SK-N-SH (cell line): ENCODE measurements around the gene THBS2. TPM values are rescaled to one million over a fixed set of nuclear protein-coding genes. Genes with fewer than 3 reads are reported as not detected.

Source experiments
- CTCF ChIA-PET: fragments of 300-600, 350-600 bp; formaldehyde crosslinking; extraction: SDS; loops from one replicate; lab custom pipeline; 2021; lab: Yijun Ruan, JAX
- POLR2A ChIA-PET: fragments of 350-600 bp; sonication (Branson Sonifier 250); formaldehyde crosslinking; extraction: SDS; loops from one replicate; lab custom pipeline; 2020; ENCODE audit warnings: antibody characterized with exemption, inconsistent platforms; lab: Yijun Ruan, JAX
- DNase-seq: peaks from one replicate; pipeline ENCODE4 v3.0.0; 2012
- H2AFZ ChIP-seq: fragments of 200-600 bp; sonication (generic); 2 replicates; pipeline ENCODE4 v1.8.1; 2016; ENCODE audit warnings: antibody characterized with exemption, mild to moderate bottlenecking, low read depth
- H3F3A ChIP-seq: fragments of 200-600 bp; sonication (generic); replicated peaks from 2 replicates; pipeline ENCODE3; 2016; ENCODE audit warnings: antibody characterized with exemption, mild to moderate bottlenecking; ENCODE audit not compliant: insufficient read depth
- H3K27ac ChIP-seq, 2 experiments: fragments of 200-500 bp in 1 of 2; fragments of 200-600 bp in 1 of 2; sonication (Bioruptor generic) in 1 of 2; sonication (generic), shearing (Covaris generic) in 1 of 2; 2 replicates each; pipeline versions ENCODE4 v1.5.1 to v1.6.1; 2014 to 2016; ENCODE audit warnings: low read depth in 2 of 2, inconsistent platforms in 1 of 2, low read length in 1 of 2, mild to moderate bottlenecking in 1 of 2, mixed read lengths in 1 of 2
- H3K27me3 ChIP-seq: fragments of 200-600 bp; sonication (generic), shearing (Covaris generic); 2 replicates; pipeline ENCODE4 v1.6.1; 2016; ENCODE audit warnings: mixed run types; ENCODE audit not compliant: insufficient read depth
- H3K36me3 ChIP-seq, 2 experiments: fragments of 200-500 bp in 1 of 2; fragments of 200-600 bp in 1 of 2; sonication (Bioruptor generic) in 1 of 2; sonication (generic) in 1 of 2; replicated peaks in 1 of 2; 2 replicates each; pipeline versions ENCODE3 to v1.5.1; 2014 to 2016; ENCODE audit warnings: low read length in 1 of 2, mild to moderate bottlenecking in 1 of 2; ENCODE audit not compliant: insufficient read depth in 2 of 2, control insufficient read depth in 1 of 2
- H3K4me1 ChIP-seq, 2 experiments: fragments of 200-500 bp in 1 of 2; fragments of 200-600 bp in 1 of 2; sonication (Bioruptor generic) in 1 of 2; sonication (generic), shearing (Covaris generic) in 1 of 2; 2 replicates each; pipeline versions ENCODE4 v1.5.1 to v1.6.1; 2014 to 2016; ENCODE audit warnings: low read depth in 1 of 2, low read length in 1 of 2, mixed run types in 1 of 2; ENCODE audit not compliant: insufficient read depth in 2 of 2, control insufficient read depth in 1 of 2
- H3K4me2 ChIP-seq: fragments of 200-600 bp; sonication (generic), shearing (Covaris generic); 2 replicates; pipeline ENCODE4 v1.6.1; 2017; ENCODE audit warnings: mixed run types
- H3K4me3 ChIP-seq, 2 experiments: fragments of 200-500 bp in 1 of 2; fragments of 200-600 bp in 1 of 2; sonication (Bioruptor generic) in 1 of 2; sonication (generic), shearing (Covaris generic) in 1 of 2; 2 replicates each; pipeline versions ENCODE4 v1.5.1 to v1.8.1; 2014 to 2016; ENCODE audit warnings: low read depth in 2 of 2, inconsistent platforms in 1 of 2, low read length in 1 of 2, mild to moderate bottlenecking in 1 of 2, mixed read lengths in 1 of 2, moderate library complexity in 1 of 2
- H3K79me2 ChIP-seq: fragments of 200-600 bp; sonication (generic); 2 replicates; pipeline ENCODE4 v1.8.1; 2017; ENCODE audit warnings: mild to moderate bottlenecking; ENCODE audit not compliant: insufficient read depth
- H3K9ac ChIP-seq: fragments of 200-600 bp; sonication (generic); 2 replicates; pipeline ENCODE4 v1.6.1; 2017; ENCODE audit warnings: mixed run types
- H3K9me2 ChIP-seq: fragments of 200-600 bp; sonication (generic); 2 replicates; pipeline ENCODE4 v1.6.1; 2017; ENCODE audit warnings: mixed run types
- H3K9me3 ChIP-seq: fragments of 200-600 bp; sonication (generic); 2 replicates; pipeline ENCODE4 v1.6.1; 2017; ENCODE audit warnings: mixed run types, mild to moderate bottlenecking, moderate library complexity
- H4K20me1 ChIP-seq: fragments of 200-600 bp; sonication (generic); 2 replicates; pipeline ENCODE4 v1.6.1; 2017; ENCODE audit warnings: mild to moderate bottlenecking, mixed run types; ENCODE audit not compliant: insufficient read depth
- CHD2 ChIP-seq: fragments of 150-350 bp; IDR thresholded peaks from 2 replicates; pipeline ENCODE4 v1.6.1; 2018; ENCODE audit warnings: low read length; ENCODE audit not compliant: partially characterized antibody
- CTCF ChIP-seq: fragments of 200-600 bp; sonication (generic); IDR thresholded peaks from 2 replicates; pipeline ENCODE4 v1.6.1; 2017; ENCODE audit warnings: antibody characterized with exemption, mild to moderate bottlenecking, moderate library complexity
- ELF1 ChIP-seq: IDR thresholded peaks from 2 replicates; pipeline ENCODE4 v1.4.0; 2012
- EP300 ChIP-seq, 2 experiments: IDR thresholded peaks; 2 replicates each; pipeline versions ENCODE4 v1.4.0 to v1.6.1; 2012; ENCODE audit warnings: borderline replicate concordance in 1 of 2, low read depth in 1 of 2, low read length in 1 of 2
- EZH2phosphoT487 ChIP-seq: fragments of 200-600 bp; sonication (generic); IDR thresholded peaks from 2 replicates; pipeline ENCODE4 v1.6.1; 2017; ENCODE audit warnings: low read depth, mixed run types, mild to moderate bottlenecking, antibody characterized with exemption, moderate library complexity, borderline replicate concordance
- FOSL2 ChIP-seq: IDR thresholded peaks from 2 replicates; pipeline ENCODE4 v1.4.0; 2012; ENCODE audit warnings: low read depth, mild to moderate bottlenecking, moderate library complexity, borderline replicate concordance
- FOXJ3 ChIP-seq: sonication (generic); formaldehyde crosslinking; IDR thresholded peaks from 2 replicates; pipeline ENCODE4 v1.5.1; 2020; ENCODE audit warnings: mild to moderate bottlenecking, missing genetic modification reagents
- FOXM1 ChIP-seq: IDR thresholded peaks from 2 replicates; pipeline ENCODE4 v1.4.0; 2012; ENCODE audit warnings: low read depth, mild to moderate bottlenecking
- MAX ChIP-seq: IDR thresholded peaks from 2 replicates; pipeline ENCODE4 v1.4.0; 2012; ENCODE audit warnings: low read depth
- MXI1 ChIP-seq: IDR thresholded peaks from 2 replicates; pipeline ENCODE4 v1.6.1; 2012; ENCODE audit warnings: mild to moderate bottlenecking, low read depth, low read length, improper control_type of control experiment
- NFIC ChIP-seq: IDR thresholded peaks from 2 replicates; pipeline ENCODE4 v1.4.0; 2012; ENCODE audit warnings: borderline replicate concordance
- NRF1 ChIP-seq: IDR thresholded peaks from 2 replicates; pipeline ENCODE4 v1.6.1; 2012; ENCODE audit warnings: low read depth, mild to moderate bottlenecking, low read length
- PBX3 ChIP-seq: IDR thresholded peaks from 2 replicates; pipeline ENCODE4; 2012
- RAD21 ChIP-seq: IDR thresholded peaks from 2 replicates; pipeline ENCODE4 v1.6.1; 2012; ENCODE audit warnings: mild to moderate bottlenecking, low read length
- REST ChIP-seq: IDR thresholded peaks from 2 replicates; pipeline ENCODE4 v1.6.1; 2012; ENCODE audit warnings: mild to moderate bottlenecking, low read depth, low read length, moderate library complexity
- TAF1 ChIP-seq: IDR thresholded peaks from 2 replicates; pipeline ENCODE4 v1.6.1; 2012; ENCODE audit warnings: low read depth, mild to moderate bottlenecking, low read length, moderate library complexity, borderline replicate concordance
- ZBTB33 ChIP-seq: IDR thresholded peaks from 2 replicates; pipeline ENCODE4 v1.4.0; 2012; ENCODE audit warnings: low read depth, borderline replicate concordance
- WGBS: methylation state at CpG from one replicate; pipeline ENCODE4 v1.1.6; 2017; ENCODE audit warnings: low lambda C conversion rate; 5-methylcytosine and 5-hydroxymethylcytosine counted together
- polyA plus RNA-seq, 3 experiments: library from polyadenylated mRNA; depleted of rRNA; stranded (reverse); fragments of >200 nt; gene quantifications; 2 replicates each; pipeline ENCODE4 v1.2.3, GENCODE V29; 2012

Gene THBS2
- polyA plus RNA-seq, 1 of the 3 experiments (the other 2 are of a cell fraction): 166 TPM

GRCh38 chr6:169189182-169189581 lies 64.5 kb downstream of the THBS2 start:
- H4K20me1 ChIP-seq: no peaks in the 10 kb centered on the region
- H3F3A ChIP-seq: no peaks in the 10 kb centered on the region
- no peak overlapping the region for H3K9ac ChIP-seq
- ChIA-PET POLR2A (no interaction called here), CTCF (no interaction called here)
- DNase-seq: no peak
- H3K27me3 ChIP-seq: no peaks in the 10 kb centered on the region
- H3K79me2 ChIP-seq: no peaks in the 10 kb centered on the region
- H3K9me2 ChIP-seq: no peaks in the 10 kb centered on the region
- H3K9me3 ChIP-seq: no peaks in the 10 kb centered on the region
- no peak overlapping the region for H3K4me2 ChIP-seq
- 73% methylated on average over 8 of the region's 8 CpGs for WGBS
- H2AFZ ChIP-seq: no peak overlapping the region
- no peaks in the 10 kb centered on the region for H3K36me3 ChIP-seq
- TF ChIP-seq FOXJ3 (CRISPR knock-in tag) (no peak), CHD2 (no peak), RAD21 (no peak), ELF1 (no peak), NFIC (no peak), CTCF (no peak), EZH2phosphoT487 (no peak), EP300 (IDR thresholded peaks at IDR 0.05; ENCODE audit: borderline replicate concordance in 1 of 2, low read depth in 1 of 2, low read length in 1 of 2) (no peak), TAF1 (no peak), MXI1 (no peak), PBX3 (no peak), NRF1 (no peak), MAX (no peak), FOXM1 (no peak), ZBTB33 (no peak), FOSL2 (no peak), REST (no peak)
- H3K4me3 ChIP-seq: no peak overlapping the region
- no peaks in the 10 kb centered on the region for H3K4me1 ChIP-seq
- no peak overlapping the region for H3K27ac ChIP-seq
